Stimulated activated CD4-positive, alpha-beta T cell treated with anti-CD3 and anti-CD28 coated beads, Interleukin-2, amount 100 ng/mL, for 48 hours (primary cell): ENCODE results near the gene HIKESHI.
A peak's percentile ranks its signal among the peaks of the same experiment; 100 is the strongest.
"Not testable (repeated sequence)": the region's sequence is repeated elsewhere in the genome, so short reads cannot be mapped to it uniquely, and the experiment has no call there.

Experiments
- DNase-seq, 2 donors: peaks; one replicate each; pipeline ENCODE4 v3.0.0-alpha.2; 2020

HIKESHI gene

GRCh38 chr11:86302092-86302793, at the start of gene HIKESHI:
HIKESHI (plus strand) TSS chr11:86302240; CDS start chr11:86302449, 209 bp downstream.
- peak; percentile 87 to 91 for DNase-seq

DNA sequence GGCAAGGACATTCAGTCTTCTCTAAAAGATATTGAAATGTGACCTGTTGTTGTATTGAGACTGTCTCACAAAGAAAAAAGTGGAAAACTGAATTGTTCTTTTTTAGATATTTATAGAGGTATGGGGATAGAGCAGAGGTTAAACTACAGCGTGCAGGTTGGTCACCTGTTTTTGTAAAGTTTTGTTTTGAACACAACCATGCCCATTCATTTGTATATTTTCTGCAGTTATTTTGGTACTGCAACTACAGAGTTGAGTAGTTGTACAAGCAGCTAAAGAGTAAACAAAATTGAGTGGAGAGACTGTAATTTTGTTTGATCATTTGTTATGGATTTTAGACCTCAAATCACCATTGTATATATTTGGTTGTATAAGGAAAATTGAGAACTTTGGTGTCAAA, 46.1 kb upstream of the HIKESHI start:
- DNase-seq: no peak

DNA sequence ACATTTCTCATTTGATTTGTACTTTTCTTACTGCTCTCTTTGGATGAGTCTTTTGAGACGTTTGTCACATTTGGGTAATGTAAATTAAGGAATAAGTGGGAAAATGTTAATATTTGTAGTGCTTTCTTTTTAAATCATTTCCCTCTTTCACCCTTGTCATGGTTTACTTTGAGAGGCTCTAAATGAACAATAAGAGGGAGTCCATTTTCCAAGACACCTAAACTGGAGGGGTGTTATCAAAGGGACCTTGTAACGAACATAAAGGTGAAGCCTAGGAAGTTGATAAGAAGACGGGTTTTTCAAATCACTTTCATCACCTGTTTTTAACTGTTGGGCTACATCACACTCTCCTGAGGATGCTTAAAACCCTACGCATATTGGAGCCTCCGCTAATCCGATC, 45.4 kb upstream of the HIKESHI start:
- no peak for DNase-seq

DNA sequence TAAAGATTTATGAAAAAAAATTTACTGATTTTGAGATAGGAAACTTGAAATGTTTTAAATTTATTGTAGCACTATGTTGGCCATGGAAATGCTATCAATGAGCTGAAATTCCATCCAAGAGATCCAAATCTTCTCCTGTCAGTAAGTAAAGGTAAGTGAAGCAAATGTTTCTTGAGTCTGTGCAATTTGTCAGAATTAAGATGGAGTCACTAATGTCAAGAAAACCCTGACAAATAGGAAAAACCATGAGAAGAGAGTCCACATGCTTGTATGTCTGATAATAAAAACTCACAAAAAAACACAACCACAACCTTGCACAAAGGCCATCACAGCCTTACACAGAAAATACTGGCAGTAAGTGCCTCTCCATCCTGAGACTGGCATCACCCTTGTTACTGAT, 44.6 kb upstream of the HIKESHI start:
- no peak for DNase-seq

- no peak for DNase-seq
Observed at GRCh38 chr11:86259730-86260129, 42.3 kb upstream of the HIKESHI start.

GRCh38 chr11:86261328-86261727, 40.7 kb upstream of the HIKESHI start:
- DNase-seq: no peak

DNA sequence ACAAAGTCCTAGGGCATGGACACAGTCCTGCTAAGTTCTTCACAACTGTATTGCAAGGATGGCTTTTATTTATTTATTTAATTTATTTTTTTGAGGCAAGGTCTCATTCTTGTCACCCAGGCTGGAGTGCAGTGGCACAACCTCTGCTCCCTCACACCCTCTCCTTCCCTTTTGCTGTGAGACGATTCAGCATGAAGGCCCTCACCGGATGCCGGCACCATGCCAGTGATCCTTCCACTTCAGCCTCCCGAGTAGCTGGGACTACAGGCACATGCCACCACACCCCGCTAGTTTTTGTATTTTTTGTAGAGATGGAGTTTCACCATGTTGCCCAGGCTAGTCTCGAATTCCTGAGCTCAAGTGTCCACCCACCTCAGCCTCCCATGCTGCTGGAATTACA, 39.7 kb upstream of the HIKESHI start:
- DNase-seq: no peak

- DNase-seq: no peak
Observed at GRCh38 chr11:86264649-86265048, 37.4 kb upstream of the HIKESHI start.

- no peak for DNase-seq
Observed at GRCh38 chr11:86265194-86265593, 36.8 kb upstream of the HIKESHI start.

GRCh38 chr11:86269645-86270044, 32.4 kb upstream of the HIKESHI start:
- no peak for DNase-seq

DNA sequence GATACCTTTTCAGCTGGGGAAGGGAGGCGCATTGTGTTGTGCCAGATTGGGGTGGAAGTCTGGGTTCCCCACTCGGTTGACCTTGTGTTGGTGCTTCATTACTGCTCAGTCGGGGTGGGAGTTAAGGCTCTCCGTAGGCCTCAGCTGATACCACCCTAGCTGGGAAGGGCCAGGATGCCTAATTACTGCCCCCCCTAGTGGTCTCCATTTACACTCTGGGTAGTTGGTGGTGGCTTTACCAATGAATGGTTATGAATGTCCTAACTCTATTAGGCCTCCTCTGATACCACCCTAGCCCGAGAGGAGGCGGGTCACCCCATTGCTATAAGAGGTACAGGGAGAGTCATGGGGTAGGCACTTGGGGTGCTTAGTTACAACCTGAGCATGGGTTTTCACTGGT, 27.5 kb upstream of the HIKESHI start:
- no peak for DNase-seq

GRCh38 chr11:86274999-86275398, 27.0 kb upstream of the HIKESHI start:
- no peak for DNase-seq

GRCh38 chr11:86275493-86276370, 26.3 kb upstream of the HIKESHI start:
- no peak for DNase-seq

DNA sequence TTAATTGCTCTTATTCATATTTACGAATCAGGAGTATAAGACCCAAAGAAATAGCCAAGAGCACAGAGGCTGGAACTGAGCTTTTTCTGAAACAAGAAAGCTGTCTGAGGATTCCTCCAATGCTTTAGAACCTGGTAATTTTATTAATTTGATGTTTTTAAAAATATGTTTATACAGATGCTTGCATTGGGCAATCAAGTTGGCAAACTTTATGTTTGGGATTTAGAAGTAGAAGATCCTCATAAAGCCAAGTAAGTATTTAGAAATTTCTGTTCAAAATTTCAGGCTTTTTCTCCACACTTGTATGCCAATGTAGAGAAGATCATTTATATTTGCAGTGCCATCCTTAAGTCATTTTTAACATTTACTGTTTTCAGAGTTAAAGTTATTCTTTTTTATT, 24.3 kb upstream of the HIKESHI start:
- no peak for DNase-seq

DNA sequence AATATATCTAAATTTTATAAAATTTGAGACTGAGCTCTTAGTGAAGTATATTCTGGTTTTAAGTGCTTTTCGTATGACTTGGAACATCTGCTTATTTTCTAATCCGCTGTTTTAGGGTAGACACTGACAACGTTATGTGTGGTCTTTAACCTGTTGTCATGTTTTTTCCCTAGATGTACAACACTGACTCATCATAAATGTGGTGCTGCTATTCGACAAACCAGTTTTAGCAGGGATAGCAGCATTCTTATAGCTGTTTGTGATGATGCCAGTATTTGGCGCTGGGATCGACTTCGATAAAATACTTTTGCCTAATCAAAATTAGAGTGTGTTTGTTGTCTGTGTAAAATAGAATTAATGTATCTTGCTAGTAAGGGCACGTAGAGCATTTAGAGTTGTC, 23.8 kb upstream of the HIKESHI start:
- DNase-seq: no peak

GRCh38 chr11:86279747-86280146, 22.3 kb upstream of the HIKESHI start:
- DNase-seq: no peak

- DNase-seq: no peak
Observed at GRCh38 chr11:86287468-86287796, 14.6 kb upstream of the HIKESHI start.

GRCh38 chr11:86288776-86289507, 13.1 kb upstream of the HIKESHI start:
- no peak for DNase-seq

- not testable (repeated sequence) for DNase-seq
Observed at GRCh38 chr11:86289508-86290280, 12.3 kb upstream of the HIKESHI start.

DNA sequence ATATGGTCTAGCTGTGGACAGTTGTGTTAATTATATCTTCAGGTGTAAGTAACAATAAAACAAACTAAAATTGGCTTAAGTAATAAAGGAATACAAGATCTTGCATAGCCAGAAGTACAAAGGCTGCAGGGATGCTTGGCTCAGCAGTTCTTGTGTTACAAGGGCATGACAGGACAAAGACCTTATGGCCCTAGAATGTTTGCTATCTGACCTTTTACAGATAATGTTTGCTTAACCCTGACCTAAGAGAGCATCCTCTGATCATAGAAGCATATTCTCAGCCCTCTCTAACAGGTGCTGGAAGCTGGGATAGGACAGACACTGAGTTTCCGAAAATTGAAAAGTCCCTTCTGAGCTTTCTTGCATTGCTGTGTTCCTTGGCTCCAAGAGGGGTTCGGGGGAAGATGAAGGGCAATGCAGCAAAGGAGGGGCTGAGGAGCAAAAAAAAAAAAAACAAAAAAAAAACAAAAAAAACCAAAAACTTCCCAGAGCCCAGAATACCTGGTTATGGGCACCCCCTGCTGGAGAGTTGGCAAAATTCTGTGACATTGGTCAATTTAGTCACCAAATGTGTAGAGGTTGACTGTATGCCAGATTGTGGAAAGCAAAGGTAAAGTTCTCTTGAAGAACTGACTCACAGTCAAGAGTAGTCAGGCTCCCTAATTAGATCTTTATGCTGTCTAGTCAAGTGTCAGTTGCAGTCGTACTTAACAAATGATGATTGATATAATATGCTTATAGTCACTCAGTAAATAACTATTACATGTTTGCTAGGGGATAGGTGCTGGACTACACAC, 10.4 kb upstream of the HIKESHI start:
- peak; percentile 70 to 74 for DNase-seq

DNA sequence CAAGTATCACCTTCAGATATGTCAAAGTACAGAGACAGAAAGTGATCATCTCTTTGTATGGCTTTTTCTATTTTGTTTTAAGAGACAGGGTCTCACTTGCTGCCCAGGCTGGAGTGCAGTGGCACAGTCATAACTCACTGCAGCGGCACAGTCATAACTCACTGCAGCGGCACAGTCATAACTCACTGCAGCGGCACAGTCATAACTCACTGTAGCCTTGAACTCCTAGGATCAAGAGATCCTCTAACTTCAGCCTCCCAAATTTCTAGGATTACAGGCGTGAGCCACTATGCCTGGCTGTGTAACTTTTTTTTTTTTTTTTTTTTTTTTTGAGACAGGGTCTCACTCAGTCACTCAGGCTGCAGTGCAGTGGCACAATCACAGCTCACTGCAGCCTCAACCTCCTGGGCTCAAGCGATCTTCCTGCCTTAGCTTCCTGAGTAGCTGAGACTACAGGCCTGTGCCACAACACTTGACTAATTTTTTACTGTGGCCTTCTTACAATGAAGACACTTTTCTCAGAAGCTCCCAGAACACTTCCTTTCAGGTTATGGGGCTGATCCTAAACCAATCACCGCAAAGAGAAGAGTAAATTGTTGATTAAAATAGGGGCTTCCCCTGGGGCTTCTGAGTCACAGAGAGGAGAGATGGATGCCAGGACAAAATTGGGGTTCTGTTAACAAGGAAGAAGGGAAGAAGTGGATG, 9.0 kb upstream of the HIKESHI start:
- no peak for DNase-seq
